ENCODE results near the gene PTPRT. TPM values are rescaled to one million over a fixed set of nuclear protein-coding genes. Genes with fewer than 3 reads are reported as not detected.

Gene PTPRT
- total and polyA plus RNA-seq, 10 of the 15 experiments (the other 5 are each of a cell fraction or from before 2014, with no cell fraction given): not detected

- TF ChIP-seq, protein P1, sequence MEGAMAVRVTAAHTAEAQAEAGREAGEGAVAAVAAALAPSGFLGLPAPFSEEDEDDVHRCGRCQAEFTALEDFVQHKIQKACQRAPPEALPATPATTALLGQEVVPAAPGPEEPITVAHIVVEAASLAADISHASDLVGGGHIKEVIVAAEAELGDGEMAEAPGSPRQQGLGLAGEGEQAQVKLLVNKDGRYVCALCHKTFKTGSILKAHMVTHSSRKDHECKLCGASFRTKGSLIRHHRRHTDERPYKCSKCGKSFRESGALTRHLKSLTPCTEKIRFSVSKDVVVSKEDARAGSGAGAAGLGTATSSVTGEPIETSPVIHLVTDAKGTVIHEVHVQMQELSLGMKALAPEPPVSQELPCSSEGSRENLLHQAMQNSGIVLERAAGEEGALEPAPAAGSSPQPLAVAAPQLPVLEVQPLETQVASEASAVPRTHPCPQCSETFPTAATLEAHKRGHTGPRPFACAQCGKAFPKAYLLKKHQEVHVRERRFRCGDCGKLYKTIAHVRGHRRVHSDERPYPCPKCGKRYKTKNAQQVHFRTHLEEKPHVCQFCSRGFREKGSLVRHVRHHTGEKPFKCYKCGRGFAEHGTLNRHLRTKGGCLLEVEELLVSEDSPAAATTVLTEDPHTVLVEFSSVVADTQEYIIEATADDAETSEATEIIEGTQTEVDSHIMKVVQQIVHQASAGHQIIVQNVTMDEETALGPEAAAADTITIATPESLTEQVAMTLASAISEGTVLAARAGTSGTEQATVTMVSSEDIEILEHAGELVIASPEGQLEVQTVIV (IDR thresholded peaks at IDR 0.05; ENCODE audit: borderline replicate concordance, partially characterized antibody): no peak
Measured at GRCh38 chr20:42053350-42053749, 1136.4 kb downstream of the PTPRT start (continued).

- H3K9me3 ChIP-seq (replicated peaks; ENCODE audit: control insufficient read depth, insufficient read depth, low read length): no peaks in the 10 kb centered on the region
- ATAC-seq (no peak), DNase-seq (ENCODE audit: low read depth, low spot score) (no peak), FAIRE-seq (no peak)
- no peak overlapping the region for H3K9ac ChIP-seq (ENCODE audit: control insufficient read depth, insufficient read depth, low read length)
- H3K36me3 ChIP-seq (ENCODE audit: control insufficient read depth in 2 of 2, insufficient read depth in 2 of 2, low read length in 1 of 2): no peaks in the 10 kb centered on the region
- intact Hi-C loops (cut with micrococcal nuclease; ENCODE audit: unreplicated experiment): no loop called here
- WGBS (ENCODE audit: insufficient coverage, insufficient replicate concordance, low lambda C conversion rate, missing lambda C conversion rate): 55% methylated on average over 5 of the region's 5 CpGs
- ChIA-PET RAD21 (ENCODE audit: unreplicated experiment) (no interaction called here), POLR2A (interaction anchor here (0.5 kb wide), 1 partner anchor 14 kb away, joined by 4 read pairs; no protein-coding TSS in a partner anchor), CTCF (interaction anchor here (1.4 kb wide), 1 partner anchor 314 kb away, joined by 3 read pairs; no protein-coding TSS in a partner anchor), SMC1A (ENCODE audit: uncharacterized antibody, unreplicated experiment) (no interaction called here)
- H3K27ac ChIP-seq (ENCODE audit: control insufficient read depth, insufficient read depth): no peak overlapping the region
- no peaks in the 10 kb centered on the region for H3K4me1 ChIP-seq (ENCODE audit: control insufficient read depth, insufficient read depth, low read length)
- no peak overlapping the region for H3K4me3 ChIP-seq
- H3K27me3 ChIP-seq (replicated peaks in 1 of 2; ENCODE audit: control insufficient read depth in 2 of 2, insufficient read depth in 2 of 2, low read length in 1 of 2): no peaks in the 10 kb centered on the region
- in situ Hi-C loops (cut with MboI): no loop called here
- no peak overlapping the region for H3K4me2 ChIP-seq (ENCODE audit: control insufficient read depth, insufficient read depth)
- H4K20me1 ChIP-seq (ENCODE audit: control insufficient read depth, insufficient read depth): no peaks in the 10 kb centered on the region
- BruUV-seq (replicated peaks): no TSS peak
- TF ChIP-seq CBX5 (IDR thresholded peaks at IDR 0.05; ENCODE audit: low read depth) (no peak), SKIL (IDR thresholded peaks at IDR 0.05; ENCODE audit: low read depth, poor library complexity, severe bottlenecking) (no peak), FOS (IDR thresholded peaks at IDR 0.05; ENCODE audit: borderline replicate concordance, extremely low read depth, insufficient read length) (no peak), YY1 (IDR thresholded peaks at IDR 0.05; ENCODE audit: low read depth, low read length) (no peak), ZZZ3 (IDR thresholded peaks at IDR 0.05; ENCODE audit: control insufficient read depth, insufficient read length, low read depth) (no peak), TARDBP (IDR thresholded peaks at IDR 0.05; ENCODE audit: borderline replicate concordance) (no peak), CEBPB (IDR thresholded peaks at IDR 0.05; ENCODE audit: borderline replicate concordance in 1 of 2, low read depth in 2 of 2, low read length in 2 of 2) (no peak), IKZF1 (conservative IDR thresholded peaks at IDR 0.05) (no peak), KLF5 (IDR thresholded peaks at IDR 0.05; ENCODE audit: partially characterized antibody) (no peak), MAX (IDR thresholded peaks at IDR 0.05; ENCODE audit: low read depth, low read length) (no peak), CBFB (IDR thresholded peaks at IDR 0.05; ENCODE audit: low read depth) (no peak), TAF1 (IDR thresholded peaks at IDR 0.05; ENCODE audit: borderline replicate concordance, low read depth, low read length) (no peak), ASH2L (IDR thresholded peaks at IDR 0.05; ENCODE audit: borderline replicate concordance, low read depth) (no peak), EED (IDR thresholded peaks at IDR 0.05; ENCODE audit: low read depth) (no peak), IRF4 (IDR thresholded peaks at IDR 0.05; ENCODE audit: low read depth, low read length) (no peak)
- TF ChIP-seq, protein P2, sequence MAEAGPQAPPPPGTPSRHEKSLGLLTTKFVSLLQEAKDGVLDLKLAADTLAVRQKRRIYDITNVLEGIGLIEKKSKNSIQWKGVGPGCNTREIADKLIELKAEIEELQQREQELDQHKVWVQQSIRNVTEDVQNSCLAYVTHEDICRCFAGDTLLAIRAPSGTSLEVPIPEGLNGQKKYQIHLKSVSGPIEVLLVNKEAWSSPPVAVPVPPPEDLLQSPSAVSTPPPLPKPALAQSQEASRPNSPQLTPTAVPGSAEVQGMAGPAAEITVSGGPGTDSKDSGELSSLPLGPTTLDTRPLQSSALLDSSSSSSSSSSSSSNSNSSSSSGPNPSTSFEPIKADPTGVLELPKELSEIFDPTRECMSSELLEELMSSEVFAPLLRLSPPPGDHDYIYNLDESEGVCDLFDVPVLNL (IDR thresholded peaks at IDR 0.05; ENCODE audit: low read depth, low read length): no peak
- H2AFZ ChIP-seq (ENCODE audit: control insufficient read depth, low read depth, low read length): no peak overlapping the region
- H3K79me2 ChIP-seq (ENCODE audit: control insufficient read depth, insufficient read depth, low read length): no peaks in the 10 kb centered on the region
Measured at GRCh38 chr20:42051921-42052320, 1137.8 kb downstream of the PTPRT start.
